ENCODE results near the gene ZNF853. TPM values are rescaled to one million over a fixed set of nuclear protein-coding genes. Genes with fewer than 3 reads are reported as not detected.
"Not testable (repeated sequence)": the region's sequence is repeated elsewhere in the genome, so short reads cannot be mapped to it uniquely, and the experiment has no call there.

Gene ZNF853
- polyA plus RNA-seq, 1 experiment = 2.0 TPM

- ChIA-PET POLR2A (interaction anchor here (0.6 kb wide), 1 partner anchor 895 kb away, joined by 6 read pairs; no protein-coding TSS in a partner anchor), CTCF (no interaction called here)
- Histone ChIP-seq H3K36me3 (ENCODE audit: control insufficient read depth, insufficient read depth, low read length) (peaks cover 7% of the 10 kb centered on the region), H3K27me3 (ENCODE audit: control insufficient read depth, insufficient read depth, low read length) (no peaks in the 10 kb centered on the region), H3K4me3 (ENCODE audit: low read depth, low read length) (no peak overlapping the region)
- TF ChIP-seq, protein P1, sequence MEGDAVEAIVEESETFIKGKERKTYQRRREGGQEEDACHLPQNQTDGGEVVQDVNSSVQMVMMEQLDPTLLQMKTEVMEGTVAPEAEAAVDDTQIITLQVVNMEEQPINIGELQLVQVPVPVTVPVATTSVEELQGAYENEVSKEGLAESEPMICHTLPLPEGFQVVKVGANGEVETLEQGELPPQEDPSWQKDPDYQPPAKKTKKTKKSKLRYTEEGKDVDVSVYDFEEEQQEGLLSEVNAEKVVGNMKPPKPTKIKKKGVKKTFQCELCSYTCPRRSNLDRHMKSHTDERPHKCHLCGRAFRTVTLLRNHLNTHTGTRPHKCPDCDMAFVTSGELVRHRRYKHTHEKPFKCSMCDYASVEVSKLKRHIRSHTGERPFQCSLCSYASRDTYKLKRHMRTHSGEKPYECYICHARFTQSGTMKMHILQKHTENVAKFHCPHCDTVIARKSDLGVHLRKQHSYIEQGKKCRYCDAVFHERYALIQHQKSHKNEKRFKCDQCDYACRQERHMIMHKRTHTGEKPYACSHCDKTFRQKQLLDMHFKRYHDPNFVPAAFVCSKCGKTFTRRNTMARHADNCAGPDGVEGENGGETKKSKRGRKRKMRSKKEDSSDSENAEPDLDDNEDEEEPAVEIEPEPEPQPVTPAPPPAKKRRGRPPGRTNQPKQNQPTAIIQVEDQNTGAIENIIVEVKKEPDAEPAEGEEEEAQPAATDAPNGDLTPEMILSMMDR (IDR thresholded peaks at IDR 0.05; ENCODE audit: insufficient read depth, low read depth, low read length) = no peak
- DNase-seq (ENCODE audit: low read depth) = no peak
Measured at GRCh38 chr7:6658618-6659345, 43.4 kb downstream of the ZNF853 start.

DNA sequence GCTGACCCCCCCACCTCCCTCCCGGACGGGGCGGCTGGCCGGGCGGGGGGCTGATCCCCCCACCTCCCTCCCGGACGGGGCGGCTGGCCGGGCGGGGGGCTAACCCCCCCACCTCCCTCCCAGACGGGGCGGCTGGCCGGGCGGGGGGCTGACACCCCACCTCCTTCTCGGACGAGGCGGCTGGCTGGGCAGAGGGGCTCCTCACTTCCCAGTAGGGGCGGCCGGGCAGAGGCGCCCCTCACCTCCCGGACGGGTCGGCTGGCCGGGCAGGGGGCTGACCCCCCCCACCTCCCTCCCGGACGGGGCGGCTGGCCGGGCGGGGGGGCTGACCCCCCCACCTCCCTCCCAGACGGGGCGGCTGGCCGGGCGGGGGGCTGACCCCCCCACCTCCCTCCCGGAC, 55.4 kb downstream of the ZNF853 start:
- POLR2A ChIA-PET; H3K27me3 ChIP-seq (ENCODE audit: control insufficient read depth, insufficient read depth, low read length): not testable (repeated sequence)

More for the DNA sequence above, 55.4 kb downstream of the ZNF853 start:
- DNase-seq (ENCODE audit: low read depth); H3K36me3 ChIP-seq (ENCODE audit: control insufficient read depth, insufficient read depth, low read length); CTCF ChIA-PET; H3K4me3 ChIP-seq (ENCODE audit: low read depth, low read length): not testable (repeated sequence)

Other genes with a start within 250 kb of the ZNF853 start
- 381 and 427 TPM in 2 replicates for gene RAC1, start 241.1 kb upstream of the ZNF853 start, polyA plus RNA-seq (2011; rRNA removed)
- 32.7 and 40.5 TPM in 2 replicates for gene DAGLB, start 167.7 kb upstream of the ZNF853 start, polyA plus RNA-seq (2011; rRNA removed)
- gene KDELR2, start 131.5 kb upstream of the ZNF853 start, polyA plus RNA-seq (2011; rRNA removed) = 237 and 301 TPM in 2 replicates
- gene GRID2IP, start 64.1 kb upstream of the ZNF853 start, polyA plus RNA-seq (2011; rRNA removed) = not detected in 2 replicates
- 113 and 116 TPM in 2 replicates for gene ZDHHC4, start 38.2 kb upstream of the ZNF853 start, polyA plus RNA-seq (2011; rRNA removed)
- gene INTS15, start 25.6 kb upstream of the ZNF853 start, polyA plus RNA-seq (2011; rRNA removed) = 16.0 and 22.6 TPM in 2 replicates
- 4.6 and 5.2 TPM in 2 replicates for gene ZNF316, start 21.7 kb downstream of the ZNF853 start, polyA plus RNA-seq (2011; rRNA removed)
- gene ZNF12, start 91.3 kb downstream of the ZNF853 start, polyA plus RNA-seq (2011; rRNA removed) = 10.9 and 15.5 TPM in 2 replicates
- gene RSPH10B2, start 138.5 kb downstream of the ZNF853 start, polyA plus RNA-seq (2011; rRNA removed) = 0.09 TPM in 1 of 2 replicates, not detected in the other
- gene CCZ1B, start 210.7 kb downstream of the ZNF853 start, polyA plus RNA-seq (2011; rRNA removed) = 24.6 and 42.0 TPM in 2 replicates